Activated CD8-positive, alpha-beta memory T cell treated with anti-CD3 and anti-CD28 coated beads, Interleukin-2, amount 50 U/mL, for 1 hour (primary cell): Measurements from ENCODE around the gene AGRN.
"Not testable (repeated sequence)": the region's sequence is repeated elsewhere in the genome, so short reads cannot be mapped to it uniquely, and the experiment has no call there.

Source experiments
- DNase-seq: peaks from one replicate; pipeline ENCODE4 v3.0.0-alpha.2; 2020; ENCODE audit errors: extremely low read depth

The AGRN gene

DNA sequence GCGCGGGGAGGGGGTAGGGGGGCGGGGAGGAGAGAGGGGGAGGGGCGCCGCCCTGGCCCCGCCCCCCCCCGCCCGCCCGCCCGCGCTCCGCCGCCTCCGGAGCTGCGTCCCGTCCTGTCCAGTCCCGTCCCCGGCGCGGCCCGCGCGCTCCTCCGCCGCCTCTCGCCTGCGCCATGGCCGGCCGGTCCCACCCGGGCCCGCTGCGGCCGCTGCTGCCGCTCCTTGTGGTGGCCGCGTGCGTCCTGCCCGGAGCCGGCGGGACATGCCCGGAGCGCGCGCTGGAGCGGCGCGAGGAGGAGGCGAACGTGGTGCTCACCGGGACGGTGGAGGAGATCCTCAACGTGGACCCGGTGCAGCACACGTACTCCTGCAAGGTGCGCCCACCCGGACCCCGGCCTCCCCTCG, at the start of gene AGRN:
Gene AGRN (plus strand): TSS at position 121 of the 405 bp plus-strand sequence. CDS start 53 bp downstream, at position 174.
- DNase-seq: no peak

DNA sequence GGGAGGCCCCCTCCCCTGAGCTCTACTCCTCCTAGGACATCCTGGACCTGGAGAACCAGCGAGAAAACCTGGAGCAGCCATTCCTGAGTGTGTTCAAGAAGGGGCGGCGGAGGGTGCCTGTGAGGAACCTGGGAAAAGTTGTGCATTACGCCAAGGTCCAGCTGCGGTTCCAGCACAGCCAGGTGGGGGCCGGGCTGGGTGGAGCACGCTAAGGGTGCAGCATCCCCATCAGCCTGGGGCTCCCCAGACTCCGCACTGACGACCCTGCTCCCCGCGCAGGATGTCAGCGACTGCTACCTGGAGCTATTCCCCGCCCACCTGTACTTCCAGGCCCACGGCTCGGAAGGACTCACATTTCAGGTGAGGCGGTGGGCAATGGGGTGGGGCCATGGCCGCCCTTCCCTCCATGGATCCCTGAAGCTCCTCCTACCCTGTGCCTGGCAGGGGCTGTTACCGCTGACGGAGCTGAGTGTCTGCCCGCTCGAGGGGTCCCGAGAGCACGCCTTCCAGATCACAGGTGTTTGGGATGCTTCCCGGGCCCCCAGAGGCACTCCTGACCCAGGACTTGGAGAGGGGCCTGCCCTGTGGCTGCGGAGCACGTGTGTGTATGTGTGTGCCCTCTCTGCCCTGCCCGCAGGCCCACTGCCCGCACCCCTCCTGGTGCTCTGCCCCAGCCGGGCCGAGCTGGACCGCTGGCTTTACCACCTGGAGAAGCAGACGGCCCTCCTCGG, 49.5 kb upstream of the AGRN start:
- DNase-seq: no peak

DNA sequence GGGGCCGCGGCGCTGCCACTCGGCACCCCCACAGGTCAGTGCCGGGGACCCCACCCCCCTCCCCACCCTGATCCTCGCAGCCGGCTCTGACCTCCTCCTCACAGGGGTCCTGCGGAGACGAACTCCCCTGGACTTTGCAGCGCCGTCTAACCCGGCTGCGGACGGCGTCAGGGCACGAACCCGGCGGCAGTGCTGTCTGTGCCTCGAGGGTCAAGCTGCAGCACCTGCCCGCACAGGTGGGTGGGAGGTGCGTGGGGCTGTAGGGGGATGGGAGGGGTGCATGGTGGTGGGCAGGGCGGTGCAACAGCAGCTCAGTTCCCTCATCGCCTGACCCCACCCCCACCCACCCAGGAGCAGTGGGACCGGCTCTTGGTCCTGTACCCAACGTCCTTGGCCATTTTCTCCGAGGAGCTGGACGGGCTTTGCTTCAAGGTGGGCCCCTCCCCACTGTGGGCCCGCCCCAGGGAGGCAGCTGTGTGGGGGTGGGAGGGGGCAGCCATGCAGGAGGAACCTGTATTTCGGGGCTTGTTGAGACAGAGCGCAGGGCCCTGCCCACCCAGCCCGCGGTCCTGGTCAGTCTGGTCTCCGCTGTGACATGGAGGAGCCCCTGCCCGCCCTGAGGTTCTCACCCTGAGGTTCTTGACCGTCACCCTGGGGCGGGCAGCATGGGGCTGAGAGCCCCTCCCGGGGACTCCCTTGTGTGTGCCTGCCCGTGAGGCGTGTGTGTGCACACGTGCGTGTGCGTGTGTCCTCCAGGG, 48.8 kb upstream of the AGRN start:
- no peak for DNase-seq

DNA sequence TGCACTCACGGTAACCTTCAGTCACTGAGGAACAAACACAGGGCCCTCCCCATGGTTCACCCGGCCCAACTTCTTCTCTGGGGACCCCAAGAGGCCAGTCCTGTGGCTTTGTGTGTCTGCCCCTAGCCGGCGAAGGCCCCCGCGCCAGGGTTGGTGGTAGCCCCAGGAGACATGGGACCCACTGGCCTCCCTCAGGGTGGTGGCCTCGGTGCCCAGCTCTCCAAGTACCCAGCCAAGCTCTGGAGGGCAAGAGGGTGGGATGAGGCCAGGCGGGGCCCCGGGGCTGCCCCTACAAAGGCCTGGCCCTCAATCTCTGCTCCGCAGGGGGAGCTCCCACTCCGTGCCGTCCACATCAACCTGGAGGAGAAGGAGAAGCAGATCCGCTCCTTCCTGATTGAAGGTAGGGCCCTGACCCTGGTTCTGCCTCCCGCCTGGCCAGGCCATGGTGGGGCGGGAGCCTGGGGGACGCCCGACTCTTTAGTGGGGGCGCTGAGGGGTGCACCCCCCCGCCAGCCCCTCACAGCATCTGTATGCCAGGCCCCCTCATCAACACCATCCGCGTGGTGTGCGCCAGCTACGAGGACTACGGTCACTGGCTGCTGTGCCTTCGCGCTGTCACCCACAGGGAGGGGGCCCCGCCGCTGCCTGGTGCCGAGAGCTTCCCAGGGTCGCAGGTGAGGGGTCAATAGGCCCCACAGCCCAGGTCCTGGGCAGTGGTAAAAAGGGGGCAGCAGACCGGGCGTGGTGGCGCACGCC, 48.0 kb upstream of the AGRN start:
- no peak for DNase-seq

DNA sequence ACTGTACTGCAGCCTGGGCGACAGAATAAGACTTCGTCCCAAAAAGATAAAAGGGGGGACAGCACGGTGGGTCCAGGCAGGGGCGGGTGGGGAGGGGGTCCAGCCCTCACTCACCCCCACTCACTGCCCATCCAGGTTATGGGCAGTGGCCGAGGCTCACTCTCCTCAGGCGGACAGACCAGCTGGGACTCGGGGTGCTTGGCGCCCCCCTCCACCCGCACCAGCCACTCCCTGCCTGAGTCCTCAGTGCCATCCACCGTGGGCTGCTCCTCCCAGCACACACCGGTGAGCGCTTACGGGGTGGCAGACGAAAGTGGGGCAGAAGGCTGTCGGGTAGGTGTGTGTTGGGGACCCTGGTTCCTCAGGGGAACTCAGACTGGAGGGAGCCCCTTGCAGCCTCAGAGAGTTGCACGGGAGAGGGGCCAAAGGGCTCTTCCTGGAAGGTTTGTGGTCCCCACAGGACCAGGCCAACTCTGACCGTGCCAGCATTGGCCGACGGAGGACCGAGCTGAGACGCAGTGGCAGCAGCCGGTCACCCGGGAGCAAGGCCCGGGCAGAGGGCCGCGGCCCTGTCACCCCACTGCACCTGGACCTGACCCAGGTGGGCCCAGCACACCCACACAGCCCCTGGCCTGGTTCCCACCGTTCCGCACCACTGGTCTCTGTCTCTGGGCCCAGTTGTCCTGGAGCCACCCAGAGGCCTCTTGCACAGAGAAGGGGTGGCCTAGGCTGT, 47.0 kb upstream of the AGRN start:
- no peak for DNase-seq

DNA sequence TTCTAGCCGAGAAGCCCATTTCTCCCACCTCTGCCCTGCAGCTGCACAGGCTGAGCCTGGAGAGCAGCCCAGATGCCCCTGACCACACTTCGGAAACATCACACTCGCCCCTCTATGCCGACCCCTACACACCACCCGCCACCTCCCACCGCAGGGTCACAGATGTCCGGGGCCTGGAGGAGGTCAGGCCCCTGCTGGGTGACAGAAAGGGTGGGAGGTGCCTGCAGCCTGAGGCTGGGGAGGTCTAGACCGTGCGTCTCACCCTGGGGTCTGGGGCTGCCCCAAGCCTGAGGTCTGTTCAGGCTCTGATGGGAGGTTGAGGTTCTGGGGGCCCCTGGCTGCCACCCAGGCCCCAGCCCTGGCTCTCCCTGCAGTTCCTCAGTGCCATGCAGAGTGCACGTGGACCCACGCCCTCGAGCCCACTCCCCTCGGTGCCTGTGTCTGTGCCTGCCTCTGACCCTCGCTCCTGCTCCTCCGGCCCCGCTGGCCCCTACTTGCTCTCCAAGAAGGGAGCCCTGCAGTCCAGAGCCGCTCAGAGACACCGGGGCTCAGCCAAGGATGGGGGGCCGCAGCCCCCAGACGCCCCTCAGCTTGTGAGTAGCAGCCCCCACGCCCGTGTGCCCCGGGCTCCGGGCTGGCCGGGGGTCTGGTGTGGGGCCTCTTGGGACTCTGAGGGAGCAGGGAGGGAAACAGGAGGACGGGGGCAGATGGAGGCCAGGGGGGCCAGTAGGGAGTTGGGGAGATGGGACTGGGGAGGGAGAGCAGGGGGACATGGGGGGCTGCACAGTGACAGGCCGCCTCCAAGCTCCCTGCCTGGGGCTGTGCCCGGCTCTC, 46.2 kb upstream of the AGRN start:
- no peak for DNase-seq

DNA sequence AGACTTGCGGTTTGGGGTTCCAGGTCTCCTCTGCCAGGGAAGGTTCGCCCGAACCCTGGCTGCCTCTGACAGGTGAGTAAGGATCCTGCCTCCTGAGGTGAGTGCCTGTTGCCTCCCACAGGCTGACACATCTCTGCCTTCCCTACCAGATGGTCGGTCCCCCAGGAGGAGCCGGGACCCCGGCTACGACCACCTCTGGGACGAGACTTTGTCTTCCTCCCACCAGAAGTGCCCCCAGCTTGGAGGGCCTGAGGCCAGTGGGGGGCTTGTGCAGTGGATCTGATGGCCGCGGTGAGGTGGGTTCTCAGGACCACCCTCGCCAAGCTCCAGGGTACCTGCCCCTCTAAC, 45.7 kb upstream of the AGRN start:
- no peak for DNase-seq

DNA sequence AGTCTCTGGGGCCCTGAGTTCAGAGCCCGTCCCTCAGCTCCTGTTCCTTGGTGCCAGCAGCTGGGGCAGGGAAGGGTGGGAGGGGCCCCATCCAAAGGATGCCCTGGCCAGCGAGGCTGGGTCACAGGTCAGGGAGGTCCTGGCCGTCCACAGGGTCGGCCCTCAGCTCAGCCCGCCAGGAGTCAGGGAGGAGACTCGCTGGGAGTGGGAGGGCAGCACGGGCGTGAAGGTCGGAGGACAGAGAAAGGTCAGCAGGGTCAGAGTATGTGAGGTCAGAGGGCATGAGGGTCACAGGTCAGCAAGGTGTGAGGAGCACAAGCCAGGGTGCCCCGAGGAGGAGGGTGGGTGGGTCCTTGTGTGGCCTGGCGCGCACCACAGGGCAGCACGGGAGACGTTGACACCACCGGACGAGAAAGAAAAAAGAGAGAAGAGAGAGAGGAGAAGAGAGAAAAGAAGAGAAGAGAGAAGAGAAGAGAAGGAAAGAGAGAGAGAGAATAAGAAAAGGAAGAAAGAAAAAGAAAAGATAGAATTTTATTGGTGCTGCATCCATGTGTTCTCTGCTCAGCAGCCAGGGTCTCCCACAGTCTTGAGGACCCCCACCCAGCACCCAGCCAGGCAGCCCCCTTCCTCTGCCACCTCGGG, 45.1 kb upstream of the AGRN start:
- no peak for DNase-seq

DNA sequence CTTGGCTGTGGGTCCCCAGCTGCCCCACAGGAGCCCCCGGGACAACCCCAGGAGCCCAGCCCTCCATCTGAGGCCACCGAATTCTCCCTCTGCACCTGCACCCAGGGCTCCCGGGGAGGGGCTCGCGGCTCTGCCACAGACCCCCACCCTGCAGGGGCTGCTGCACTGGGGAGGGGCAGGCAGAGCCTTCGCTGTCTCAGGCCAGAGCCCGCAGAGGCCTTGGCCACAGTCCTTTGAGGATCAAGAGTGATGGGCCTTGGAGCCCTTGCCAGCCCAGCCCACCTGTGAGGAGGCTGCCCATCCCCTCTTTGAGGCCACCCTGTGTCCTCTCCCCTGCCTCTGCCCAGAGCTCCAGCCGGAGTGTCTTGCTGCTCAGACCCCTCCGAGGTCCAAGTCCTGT, 44.6 kb upstream of the AGRN start:
- no peak for DNase-seq

DNA sequence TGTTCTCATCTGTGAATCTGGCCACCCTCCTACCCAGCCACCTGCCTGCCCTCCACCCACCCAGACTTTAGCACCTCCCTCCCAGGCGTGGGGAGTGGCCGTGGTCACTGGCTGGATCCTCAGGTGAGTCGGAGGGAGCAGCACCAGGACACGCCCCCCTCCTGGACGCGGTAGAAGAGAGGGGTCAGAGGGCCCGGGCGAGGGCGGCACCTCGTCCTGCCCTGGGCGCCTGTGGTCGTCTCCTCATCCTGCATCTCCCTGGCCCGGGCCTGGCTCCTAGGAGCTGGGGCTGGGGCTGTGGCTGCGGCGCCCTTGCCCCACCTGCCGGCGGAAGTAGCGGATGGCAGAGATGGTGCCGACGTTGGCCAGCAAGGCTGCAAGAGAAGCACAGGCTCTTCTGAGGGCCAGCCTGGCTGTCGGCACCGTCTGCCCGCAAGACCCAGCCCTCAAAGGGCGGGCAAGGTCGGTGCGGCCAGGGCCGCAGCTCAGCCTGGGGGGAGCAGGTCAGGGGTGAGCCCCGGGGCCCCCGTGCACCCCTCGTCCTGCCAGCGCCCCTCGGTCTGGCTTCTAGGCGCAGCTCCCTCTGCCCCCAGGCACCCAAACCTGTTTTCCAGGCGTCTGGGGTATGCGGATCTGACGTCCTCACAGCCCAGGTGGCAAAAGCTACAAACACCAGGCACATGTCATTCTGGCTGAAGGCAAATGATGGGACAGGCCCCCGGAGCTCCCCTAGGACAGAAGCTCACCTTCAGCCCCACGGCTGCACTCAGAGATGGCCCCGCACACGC, 43.8 kb upstream of the AGRN start:
- no peak for DNase-seq

DNA sequence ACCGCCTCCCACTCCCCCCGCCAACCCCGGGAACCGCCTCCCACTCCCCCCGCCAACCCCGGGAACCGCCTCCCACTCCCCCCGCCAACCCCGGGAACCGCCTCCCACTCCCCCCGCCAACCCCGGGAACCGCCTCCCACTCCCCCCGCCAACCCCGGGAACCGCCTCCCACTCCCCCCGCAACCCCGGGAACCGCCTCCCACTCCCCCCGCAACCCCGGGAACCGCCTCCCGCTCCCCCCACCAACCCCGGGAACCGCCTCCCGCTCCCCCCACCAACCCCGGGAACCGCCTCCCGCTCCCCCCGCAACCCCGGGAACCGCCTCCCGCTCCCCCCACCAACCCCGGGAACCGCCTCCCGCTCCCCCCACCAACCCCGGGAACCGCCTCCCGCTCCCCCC, 43.1 kb upstream of the AGRN start:
- not testable (repeated sequence) for DNase-seq

DNA sequence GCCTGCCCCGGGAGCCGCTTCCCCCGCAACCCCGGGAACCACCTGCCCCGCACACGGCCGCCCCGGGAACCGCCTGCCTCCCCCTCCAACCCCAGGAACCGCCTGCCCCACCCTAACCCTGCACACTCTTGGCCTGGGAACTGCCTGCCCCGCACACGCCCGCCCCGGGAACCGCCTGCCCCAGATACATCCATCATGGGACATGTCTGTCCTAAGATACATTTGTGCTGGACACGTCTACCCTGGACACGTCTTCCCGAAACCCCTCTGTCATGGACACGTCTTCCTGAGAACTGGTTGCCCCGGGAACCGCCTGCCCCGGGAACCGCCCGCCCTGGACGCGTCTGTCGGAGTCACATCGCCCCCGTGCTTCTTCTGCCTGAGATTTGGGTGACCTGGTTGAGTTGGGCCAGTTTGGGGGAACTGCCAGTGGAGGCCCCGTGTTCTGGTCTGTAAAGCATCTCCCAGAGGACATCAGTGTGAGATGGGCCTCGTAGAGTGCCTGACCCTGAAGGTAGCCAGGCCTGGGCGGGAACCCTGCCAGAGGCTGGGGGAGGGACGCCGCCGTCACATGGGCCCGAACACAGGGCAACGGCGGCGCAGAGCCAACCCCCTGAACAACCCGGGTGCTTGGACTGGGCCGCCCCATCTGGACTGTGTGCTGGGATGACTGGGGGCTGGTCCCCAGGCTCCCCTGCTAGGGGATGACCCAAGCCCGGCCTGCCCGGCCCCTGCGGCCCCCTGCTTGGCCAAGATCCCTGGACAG, 41.7 kb upstream of the AGRN start:
- DNase-seq: no peak

DNA sequence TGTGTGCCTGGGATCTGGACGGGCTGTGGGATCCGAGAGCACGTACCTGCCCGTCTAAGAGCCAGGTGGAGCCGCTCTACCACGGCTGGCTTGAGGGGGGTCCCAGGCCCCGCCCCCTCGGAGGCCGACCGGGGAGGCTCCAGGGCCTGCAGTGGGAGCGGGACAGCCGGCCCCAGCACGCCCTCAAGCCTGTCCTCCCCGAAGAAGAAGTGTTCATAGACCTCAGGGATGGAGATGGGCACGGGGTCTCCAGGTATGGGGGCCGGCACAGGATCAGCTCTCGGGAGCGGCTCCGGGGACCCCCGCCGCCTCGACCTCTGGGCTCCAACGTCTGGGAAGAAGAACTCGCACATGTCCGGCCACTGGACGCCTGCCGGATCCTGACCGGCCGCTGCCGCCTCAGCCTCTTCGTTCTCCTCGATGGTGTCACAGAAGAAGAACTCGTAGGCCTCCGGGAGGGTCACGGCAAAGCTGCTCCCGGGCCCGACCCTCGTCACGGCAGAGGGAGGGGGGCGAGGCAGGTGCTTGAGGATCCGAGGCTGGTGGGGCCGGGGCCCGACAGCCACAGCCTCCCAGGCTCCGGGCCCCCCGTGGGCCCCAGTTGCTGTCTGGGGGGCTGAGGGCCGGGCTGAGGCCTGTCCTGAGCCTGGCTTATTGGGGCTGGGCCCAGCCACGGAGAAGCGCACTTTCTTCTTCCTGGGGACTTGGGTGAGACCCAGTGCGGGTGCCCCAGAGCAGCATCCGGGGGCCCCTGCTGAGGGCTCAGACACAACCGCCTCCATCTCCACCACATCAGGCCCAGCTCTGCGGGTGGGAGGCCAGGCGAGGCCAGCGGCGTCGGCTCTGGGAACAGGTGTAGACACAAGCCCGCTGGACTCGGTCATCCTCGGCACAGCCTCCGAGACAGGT, 40.8 kb upstream of the AGRN start:
- DNase-seq: no peak

DNA sequence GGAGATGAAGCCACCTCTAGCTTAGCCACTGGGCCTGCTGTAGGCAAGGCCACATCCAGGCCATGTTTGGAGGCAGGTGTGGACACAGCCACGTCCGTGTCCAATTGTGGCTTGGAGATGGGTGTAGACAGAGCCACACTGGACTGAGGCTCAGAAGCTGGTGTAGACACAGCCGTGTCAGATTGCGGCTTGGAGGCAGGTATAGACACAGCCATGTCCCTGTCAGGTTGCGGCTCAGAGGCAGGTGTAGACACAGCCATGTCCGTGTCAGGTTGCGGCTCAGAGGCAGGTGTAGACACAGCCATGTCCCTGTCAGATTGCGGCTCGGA, 40.2 kb upstream of the AGRN start:
- no peak for DNase-seq

DNA sequence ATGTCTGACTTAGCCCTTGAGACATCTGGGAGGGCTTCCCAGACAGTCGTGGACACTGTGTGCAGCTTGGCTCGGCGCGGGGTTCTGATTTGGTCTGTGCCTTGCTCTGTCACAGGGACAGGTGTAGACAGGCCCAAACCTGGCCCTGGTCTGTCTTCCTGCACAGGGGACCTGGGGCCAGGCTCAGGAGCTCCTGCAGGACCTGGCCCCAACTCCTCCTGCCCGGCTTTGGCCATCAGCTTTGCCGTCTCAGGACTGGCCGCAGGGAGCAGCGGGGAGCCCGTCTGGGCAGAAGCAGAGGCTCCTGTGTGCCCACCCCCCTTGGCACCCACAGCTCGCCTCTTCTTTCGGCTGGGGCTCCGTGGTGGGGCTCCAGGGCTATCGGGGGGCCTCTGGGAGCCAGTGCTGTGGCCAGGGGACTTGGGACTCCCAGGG, 39.8 kb upstream of the AGRN start:
- no peak for DNase-seq

DNA sequence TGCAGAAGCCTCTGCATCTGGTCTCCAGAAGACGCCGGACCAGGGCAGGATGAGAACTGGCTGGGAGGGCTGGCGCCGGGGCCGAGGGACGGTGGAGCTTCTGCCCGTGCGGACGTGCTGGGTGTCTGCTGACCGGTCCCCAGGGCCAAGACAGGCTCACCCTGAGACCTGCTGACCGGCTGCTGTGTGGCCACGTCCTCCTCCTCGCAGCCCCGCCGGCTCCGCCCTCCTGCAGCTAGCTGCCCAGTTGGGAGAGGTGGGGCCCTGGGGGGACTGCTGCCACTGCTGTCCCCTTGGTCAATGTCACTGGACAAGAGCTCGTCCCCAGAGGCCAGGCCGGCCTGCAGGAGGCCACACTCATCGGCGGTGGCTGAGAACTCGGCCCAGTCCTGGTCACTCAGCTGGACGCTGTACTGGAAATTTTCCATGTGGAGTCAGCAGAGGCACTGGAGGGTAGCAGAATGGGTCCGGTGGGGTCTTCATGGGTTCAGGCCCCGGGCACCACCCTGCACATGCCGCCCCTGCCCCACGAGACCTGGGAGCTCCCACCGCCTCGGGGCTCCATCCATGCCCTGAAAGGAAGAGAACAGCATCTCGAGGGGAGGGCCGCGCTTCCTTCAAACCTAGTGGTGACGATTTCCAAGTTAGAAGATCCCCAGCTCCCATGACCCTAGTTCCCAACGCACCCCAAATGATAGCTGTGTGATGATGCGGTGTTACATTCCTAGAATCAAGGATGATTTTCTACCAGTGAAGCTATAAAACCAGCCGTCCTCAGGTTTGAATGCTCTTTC, 39.1 kb upstream of the AGRN start:
- no peak for DNase-seq

DNA sequence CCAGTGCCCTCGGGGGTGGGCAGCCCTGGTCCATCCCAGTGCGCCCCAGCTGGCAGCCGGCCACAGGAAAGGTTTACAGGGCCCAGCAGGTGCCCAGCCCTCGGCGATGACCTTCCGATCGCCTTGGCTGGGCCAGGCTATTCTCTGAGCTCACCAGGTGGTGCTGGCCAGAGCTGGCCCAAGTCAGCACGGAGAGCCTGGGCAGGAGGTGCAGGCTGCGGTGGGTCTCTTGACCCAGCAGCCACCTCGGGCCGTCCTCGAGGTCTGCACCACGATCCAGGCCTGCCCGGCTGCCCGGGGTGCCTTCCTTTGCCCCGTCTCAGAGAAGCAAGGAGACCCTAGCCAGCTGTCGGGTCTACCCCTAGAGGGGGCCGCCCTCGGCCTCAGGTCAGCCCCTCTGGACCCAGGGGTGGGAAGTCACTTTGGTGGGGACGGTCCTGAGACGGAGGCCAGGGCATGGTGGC, 38.4 kb upstream of the AGRN start:
- DNase-seq: no peak
